NK-92 treated with Interleukin-12 subunit alpha and Interleukin-12 subunit beta, amount 100 ng/mL, for 24 hours (cell line): ENCODE results near the gene FOXA1.

ENCODE experiments used
- DNase-seq: peaks from one replicate; lab custom pipeline; 2025; lab: John Stamatoyannopoulos, UW

FOXA1 gene

DNA sequence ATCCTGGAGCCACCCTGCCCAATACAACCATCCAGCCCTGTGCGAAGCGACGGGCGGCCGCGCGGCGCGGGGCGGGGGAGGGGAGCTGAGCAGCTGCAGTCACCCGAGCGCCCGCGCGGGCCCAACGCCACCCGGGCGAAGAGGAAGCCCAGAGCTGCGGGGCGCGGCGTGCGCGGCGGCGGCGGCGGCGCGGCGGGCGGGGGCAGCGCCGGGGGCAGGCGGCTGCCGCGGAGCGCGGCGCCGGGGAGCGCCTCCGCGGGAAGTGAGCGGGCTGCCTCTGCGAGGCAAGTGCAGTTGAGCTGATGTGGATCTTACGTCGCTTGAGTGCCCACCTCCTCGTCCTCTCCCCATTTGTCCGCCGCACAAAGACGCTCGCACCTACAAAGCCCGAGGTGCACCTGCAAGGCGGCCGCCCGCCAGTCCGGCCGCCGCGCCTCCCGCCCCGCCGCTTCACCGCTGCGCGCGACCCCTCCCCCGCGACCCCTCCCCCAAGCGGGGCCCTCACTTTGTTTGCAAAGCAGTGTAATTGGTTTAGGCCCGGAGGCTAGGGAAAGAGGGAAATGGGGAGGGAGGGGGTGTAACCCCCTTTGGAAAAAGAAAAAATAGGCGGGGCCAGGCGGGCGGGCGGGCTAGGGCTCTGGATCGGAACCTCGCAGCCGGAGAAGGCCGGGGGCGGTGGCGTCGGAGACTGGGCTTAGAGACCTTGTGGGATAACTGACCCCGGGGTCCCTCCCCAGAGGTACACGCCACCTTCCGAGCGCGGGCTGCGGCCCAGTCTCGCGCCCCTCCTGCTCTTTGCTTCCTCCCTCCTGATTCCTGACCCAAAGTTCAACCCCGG is at the start of gene FOXA1, which contains the start of gene TTC6:
TSS of gene FOXA1 (minus strand) at position 279 of the 838 bp plus-strand sequence. CDS start at position 2, 277 bp downstream.
TSS of gene TTC6 (plus strand) at position 659 of the 838 bp plus-strand sequence. CDS start 26,436 bp downstream, outside the sequence.
- DNase-seq = no peak

GRCh38 chr14:37643701-37644100 is 48.7 kb upstream of the FOXA1 start:
- no peak for DNase-seq

DNA sequence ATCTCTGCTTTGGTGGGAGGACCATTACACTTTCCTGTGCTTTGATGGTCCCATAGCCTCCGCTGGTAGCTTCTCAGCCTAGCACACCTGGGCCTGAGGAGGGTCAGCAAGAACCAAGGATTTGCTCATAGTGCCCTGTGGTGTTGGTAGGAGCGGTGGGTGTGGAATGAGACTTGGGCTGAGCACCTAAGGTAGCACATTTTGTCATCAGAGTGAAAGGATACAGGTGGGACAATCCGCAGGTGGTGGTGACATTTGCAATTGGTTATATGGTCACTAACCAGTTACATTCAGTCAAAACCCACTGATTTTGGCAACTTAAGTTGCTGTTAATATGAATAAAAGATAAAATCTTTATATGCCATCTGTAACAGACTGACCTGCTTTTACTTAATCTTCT is 47.1 kb upstream of the FOXA1 start:
- DNase-seq = no peak

DNA sequence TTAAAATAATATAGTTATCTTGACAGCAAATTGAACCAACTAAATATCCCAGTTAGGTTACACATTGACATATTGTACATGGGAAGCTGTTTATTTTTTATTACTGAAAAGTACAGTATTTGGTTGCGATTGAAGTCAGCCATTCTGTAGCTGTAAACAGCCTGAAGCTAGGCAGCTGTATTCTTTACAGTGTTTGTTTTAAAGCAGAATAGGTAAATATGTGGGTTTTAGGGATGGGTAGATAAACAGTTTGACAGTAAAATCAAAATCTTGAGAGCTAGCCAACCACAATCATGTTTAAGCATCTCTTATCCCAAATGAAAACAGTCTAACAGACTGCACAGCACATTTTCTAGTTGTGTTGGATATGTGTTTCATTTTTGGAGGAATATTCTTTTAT is 46.1 kb upstream of the FOXA1 start:
- no peak for DNase-seq

DNA sequence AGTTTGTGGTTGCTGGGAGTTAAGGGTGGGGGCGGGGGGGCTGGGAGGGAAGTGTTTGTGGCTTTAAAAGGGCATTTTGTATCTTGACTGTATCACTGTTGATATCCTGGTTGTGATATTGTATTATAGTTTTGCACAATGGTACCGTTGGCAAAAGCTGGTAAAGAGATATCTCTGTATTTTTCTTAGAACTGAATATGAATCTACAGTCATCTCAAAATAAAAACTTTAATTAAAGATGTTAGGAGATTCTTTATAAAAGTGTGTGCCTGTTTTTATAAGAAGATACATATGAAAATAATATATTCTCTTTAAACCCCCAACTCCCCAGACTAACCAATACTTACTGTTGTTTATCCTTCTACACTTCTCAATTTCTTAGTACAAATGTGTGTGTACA is 43.5 kb upstream of the FOXA1 start:
- DNase-seq = no peak

- DNase-seq = no peak
These were observed 42.3 kb upstream of the FOXA1 start for GRCh38 chr14:37637341-37637740.

- DNase-seq = no peak
These were observed 30.8 kb upstream of the FOXA1 start for GRCh38 chr14:37625597-37626595.

- no peak for DNase-seq
These were observed 28.9 kb upstream of the FOXA1 start for GRCh38 chr14:37623971-37624370.

- no peak for DNase-seq
These were observed 28.4 kb upstream of the FOXA1 start for GRCh38 chr14:37623426-37623951.

DNA sequence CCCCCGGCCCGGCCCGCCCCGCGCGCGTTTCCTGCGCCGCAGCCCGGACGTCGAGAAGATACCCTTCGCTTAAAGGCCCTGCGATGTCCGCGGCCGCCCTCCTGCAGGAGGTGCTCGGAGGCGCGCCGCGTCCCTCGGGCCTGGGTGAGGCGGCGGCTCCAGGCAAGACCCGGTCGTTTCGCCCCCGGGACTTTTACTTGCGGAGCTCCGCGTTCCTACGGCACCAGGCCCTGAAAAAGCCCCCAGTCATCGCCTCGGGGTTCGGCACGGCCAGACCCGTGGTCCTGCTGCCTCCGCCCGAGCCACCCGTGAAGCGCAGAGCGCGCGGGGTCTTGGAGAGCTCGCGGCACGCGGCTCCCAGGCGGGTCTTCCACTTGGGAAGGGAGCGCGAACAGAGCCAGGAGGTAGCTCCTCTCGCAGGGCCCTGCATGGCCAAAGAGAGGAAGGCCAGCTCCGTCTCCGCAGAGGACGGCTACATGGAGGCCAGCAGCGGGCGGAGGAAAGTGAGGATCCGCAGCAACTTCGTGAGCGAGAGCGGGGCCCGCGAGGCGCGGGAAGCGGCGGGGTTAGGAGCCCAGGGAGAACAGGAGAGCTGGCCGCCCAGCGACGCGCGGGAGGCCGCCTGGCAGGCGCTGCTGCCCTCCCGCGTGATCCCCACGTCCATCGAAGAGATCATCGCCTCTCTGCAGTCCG is 27.3 kb upstream of the FOXA1 start:
- DNase-seq = no peak

- DNase-seq = no peak
These were observed 25.8 kb upstream of the FOXA1 start for GRCh38 chr14:37620856-37621255.

GRCh38 chr14:37618498-37619028 is 23.5 kb upstream of the FOXA1 start:
- no peak for DNase-seq

DNA sequence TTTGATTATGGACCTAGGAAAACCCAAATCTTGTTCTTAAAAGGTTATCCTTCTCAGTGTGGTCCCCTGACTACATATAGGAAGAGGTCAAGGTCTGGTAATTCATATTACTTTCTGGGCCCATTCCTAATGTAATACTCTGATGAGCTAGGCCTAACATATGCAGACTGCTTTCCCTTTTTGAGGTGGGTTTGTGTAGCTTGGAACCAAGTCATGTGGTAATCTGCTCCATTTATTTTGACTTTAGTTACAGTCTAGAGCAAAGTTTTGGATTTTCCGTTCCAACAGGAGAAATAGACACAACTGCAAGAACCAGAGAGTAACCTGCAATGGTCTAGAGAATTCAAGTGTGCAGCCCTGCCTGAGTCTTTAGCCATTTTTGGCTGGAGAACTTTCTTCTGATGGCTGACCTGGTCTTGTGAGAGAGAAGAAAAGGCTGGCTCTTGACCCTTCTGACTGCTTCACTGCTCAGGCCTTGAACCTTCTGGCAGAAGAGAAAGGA is 22.9 kb upstream of the FOXA1 start:
- DNase-seq = no peak

- DNase-seq = no peak
These were observed 21.8 kb upstream of the FOXA1 start for GRCh38 chr14:37616853-37617252.

DNA sequence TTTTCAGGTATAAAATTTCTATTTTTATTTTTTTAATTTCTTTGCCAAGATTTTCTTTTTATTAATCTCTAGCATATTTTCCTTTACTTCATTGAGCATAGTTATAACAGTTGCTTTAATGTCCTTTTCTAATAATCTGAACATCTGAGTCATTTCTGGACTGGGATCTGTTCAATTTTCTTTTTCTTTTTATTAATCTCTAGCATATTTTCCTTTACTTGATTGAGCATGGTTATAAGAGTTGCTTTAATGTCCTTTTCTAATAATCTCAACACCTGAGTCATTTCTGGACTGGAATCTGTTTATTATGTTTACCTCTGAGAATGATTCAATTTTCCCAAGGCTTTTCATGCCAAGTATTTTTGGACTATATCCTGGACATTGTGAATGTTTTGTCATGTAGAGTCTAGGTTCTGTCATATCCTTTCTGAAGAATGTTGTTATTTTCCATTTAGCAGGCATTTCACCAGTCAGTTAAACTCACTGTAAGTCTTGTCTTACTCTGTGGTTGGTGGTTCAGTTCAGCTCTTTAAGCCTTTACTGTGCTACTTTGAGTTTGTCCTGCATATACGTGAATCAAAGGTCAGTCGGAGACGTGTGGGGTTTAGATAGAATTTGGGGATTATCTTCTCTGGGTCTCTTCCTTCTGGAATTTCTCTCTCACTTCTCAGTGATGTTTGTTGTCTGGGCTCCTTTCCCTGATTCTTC is 20.7 kb upstream of the FOXA1 start:
- no peak for DNase-seq

- DNase-seq = no peak
These were observed 16.0 kb upstream of the FOXA1 start for GRCh38 chr14:37610945-37611523.

- DNase-seq = no peak
These were observed 13.6 kb upstream of the FOXA1 start for GRCh38 chr14:37608649-37609048.

- DNase-seq = no peak
These were observed 11.6 kb upstream of the FOXA1 start for GRCh38 chr14:37606678-37607077.

GRCh38 chr14:37603688-37604251 is 8.7 kb upstream of the FOXA1 start:
- no peak for DNase-seq
